ENCODE results near the gene ATE1.

ATE1 gene

GRCh38 chr10:121800146-121800545 lies 127.7 kb downstream of the ATE1 start:
- no CpG with 5 or more reads among the region's 3 CpGs for WGBS (ENCODE audit: insufficient coverage, insufficient read length)
- no peaks in the 10 kb centered on the region for H3K9me3 ChIP-seq (ENCODE audit: control insufficient read depth, insufficient read depth, low read length)
- DNase-seq (ENCODE audit: low read depth, low spot score), result no peak
- H3K27me3 ChIP-seq (ENCODE audit: control insufficient read depth, insufficient read depth, low read length), result no peaks in the 10 kb centered on the region
- no peaks in the 10 kb centered on the region for H3K36me3 ChIP-seq (ENCODE audit: control insufficient read depth, insufficient read depth, low read length)
- H3K4me3 ChIP-seq (ENCODE audit: low read length), result no peak overlapping the region
- no peak overlapping the region for H3K27ac ChIP-seq (ENCODE audit: low read length)
- no peaks in the 10 kb centered on the region for H3K4me1 ChIP-seq (ENCODE audit: control insufficient read depth, insufficient read depth, low read length)

GRCh38 chr10:121797490-121797889 lies 130.3 kb downstream of the ATE1 start:
- H3K4me1 ChIP-seq (ENCODE audit: control insufficient read depth, insufficient read depth, low read length), result no peaks in the 10 kb centered on the region
- no CpG with 5 or more reads among the region's 8 CpGs for WGBS (ENCODE audit: insufficient coverage, insufficient read length)
- no peaks in the 10 kb centered on the region for H3K27me3 ChIP-seq (ENCODE audit: control insufficient read depth, insufficient read depth, low read length)
- no peaks in the 10 kb centered on the region for H3K9me3 ChIP-seq (ENCODE audit: control insufficient read depth, insufficient read depth, low read length)
- no peaks in the 10 kb centered on the region for H3K36me3 ChIP-seq (ENCODE audit: control insufficient read depth, insufficient read depth, low read length)
- H3K27ac ChIP-seq (ENCODE audit: low read length), result no peak overlapping the region
- H3K4me3 ChIP-seq (ENCODE audit: low read length), result no peak overlapping the region
- DNase-seq (ENCODE audit: low read depth, low spot score), result no peak

- no CpG with 5 or more reads among the region's 3 CpGs for WGBS (ENCODE audit: insufficient coverage, insufficient read length)
- Histone ChIP-seq H3K27me3 (ENCODE audit: control insufficient read depth, insufficient read depth, low read length) (no peaks in the 10 kb centered on the region), H3K4me3 (ENCODE audit: low read length) (no peak overlapping the region), H3K27ac (ENCODE audit: low read length) (no peak overlapping the region), H3K4me1 (ENCODE audit: control insufficient read depth, insufficient read depth, low read length) (no peaks in the 10 kb centered on the region), H3K36me3 (ENCODE audit: control insufficient read depth, insufficient read depth, low read length) (no peaks in the 10 kb centered on the region), H3K9me3 (ENCODE audit: control insufficient read depth, insufficient read depth, low read length) (no peaks in the 10 kb centered on the region)
- DNase-seq (ENCODE audit: low read depth, low spot score), result no peak
Observed at GRCh38 chr10:121796342-121796741, 131.5 kb downstream of the ATE1 start.

GRCh38 chr10:121792198-121792597 lies 135.6 kb downstream of the ATE1 start:
- no peak for DNase-seq (ENCODE audit: low read depth, low spot score)
- H3K9me3 ChIP-seq (ENCODE audit: control insufficient read depth, insufficient read depth, low read length), result no peaks in the 10 kb centered on the region
- H3K27me3 ChIP-seq (ENCODE audit: control insufficient read depth, insufficient read depth, low read length), result no peaks in the 10 kb centered on the region
- no peaks in the 10 kb centered on the region for H3K36me3 ChIP-seq (ENCODE audit: control insufficient read depth, insufficient read depth, low read length)
- H3K4me3 ChIP-seq (ENCODE audit: low read length), result no peak overlapping the region
- WGBS (ENCODE audit: insufficient coverage, insufficient read length), result no CpG with 5 or more reads among the region's 3 CpGs
- no peaks in the 10 kb centered on the region for H3K4me1 ChIP-seq (ENCODE audit: control insufficient read depth, insufficient read depth, low read length)
- no peak overlapping the region for H3K27ac ChIP-seq (ENCODE audit: low read length)

- no peaks in the 10 kb centered on the region for H3K36me3 ChIP-seq (ENCODE audit: control insufficient read depth, insufficient read depth, low read length)
- no peak for DNase-seq (ENCODE audit: low read depth, low spot score)
- WGBS (ENCODE audit: insufficient coverage, insufficient read length), result no CpG with 5 or more reads among the region's 5 CpGs
- no peak overlapping the region for H3K4me3 ChIP-seq (ENCODE audit: low read length)
- H3K27ac ChIP-seq (ENCODE audit: low read length), result no peak overlapping the region
- no peaks in the 10 kb centered on the region for H3K27me3 ChIP-seq (ENCODE audit: control insufficient read depth, insufficient read depth, low read length)
- no peaks in the 10 kb centered on the region for H3K4me1 ChIP-seq (ENCODE audit: control insufficient read depth, insufficient read depth, low read length)
- H3K9me3 ChIP-seq (ENCODE audit: control insufficient read depth, insufficient read depth, low read length), result no peaks in the 10 kb centered on the region
Observed at GRCh38 chr10:121791761-121792160, 136.1 kb downstream of the ATE1 start.

- no peak for DNase-seq (ENCODE audit: low read depth, low spot score)
- no peaks in the 10 kb centered on the region for H3K9me3 ChIP-seq (ENCODE audit: control insufficient read depth, insufficient read depth, low read length)
- no peak overlapping the region for H3K4me3 ChIP-seq (ENCODE audit: low read length)
- no peaks in the 10 kb centered on the region for H3K4me1 ChIP-seq (ENCODE audit: control insufficient read depth, insufficient read depth, low read length)
- no CpG with 5 or more reads among the region's 3 CpGs for WGBS (ENCODE audit: insufficient coverage, insufficient read length)
- H3K36me3 ChIP-seq (ENCODE audit: control insufficient read depth, insufficient read depth, low read length), result no peaks in the 10 kb centered on the region
- no peaks in the 10 kb centered on the region for H3K27me3 ChIP-seq (ENCODE audit: control insufficient read depth, insufficient read depth, low read length)
- H3K27ac ChIP-seq (ENCODE audit: low read length), result no peak overlapping the region
Observed at GRCh38 chr10:121788717-121789116, 139.1 kb downstream of the ATE1 start.

- H3K36me3 ChIP-seq (ENCODE audit: control insufficient read depth, insufficient read depth, low read length), result no peaks in the 10 kb centered on the region
- no peak for DNase-seq (ENCODE audit: low read depth, low spot score)
- WGBS (ENCODE audit: insufficient coverage, insufficient read length), result no CpG with 5 or more reads among the region's 3 CpGs
- no peaks in the 10 kb centered on the region for H3K27me3 ChIP-seq (ENCODE audit: control insufficient read depth, insufficient read depth, low read length)
- H3K4me1 ChIP-seq (ENCODE audit: control insufficient read depth, insufficient read depth, low read length), result no peaks in the 10 kb centered on the region
- no peaks in the 10 kb centered on the region for H3K9me3 ChIP-seq (ENCODE audit: control insufficient read depth, insufficient read depth, low read length)
- H3K4me3 ChIP-seq (ENCODE audit: low read length), result no peak overlapping the region
- no peak overlapping the region for H3K27ac ChIP-seq (ENCODE audit: low read length)
Observed at GRCh38 chr10:121788115-121788514, 139.7 kb downstream of the ATE1 start.

- H3K27ac ChIP-seq (ENCODE audit: low read length), result no peak overlapping the region
- no peaks in the 10 kb centered on the region for H3K9me3 ChIP-seq (ENCODE audit: control insufficient read depth, insufficient read depth, low read length)
- H3K4me1 ChIP-seq (ENCODE audit: control insufficient read depth, insufficient read depth, low read length), result no peaks in the 10 kb centered on the region
- WGBS (ENCODE audit: insufficient coverage, insufficient read length), result no CpG with 5 or more reads among the region's 2 CpGs
- H3K27me3 ChIP-seq (ENCODE audit: control insufficient read depth, insufficient read depth, low read length), result no peaks in the 10 kb centered on the region
- no peak overlapping the region for H3K4me3 ChIP-seq (ENCODE audit: low read length)
- H3K36me3 ChIP-seq (ENCODE audit: control insufficient read depth, insufficient read depth, low read length), result no peaks in the 10 kb centered on the region
- no peak for DNase-seq (ENCODE audit: low read depth, low spot score)
Observed at GRCh38 chr10:121787169-121787568, 140.7 kb downstream of the ATE1 start.

- H3K27me3 ChIP-seq (ENCODE audit: control insufficient read depth, insufficient read depth, low read length), result no peaks in the 10 kb centered on the region
- no peaks in the 10 kb centered on the region for H3K36me3 ChIP-seq (ENCODE audit: control insufficient read depth, insufficient read depth, low read length)
- H3K4me3 ChIP-seq (ENCODE audit: low read length), result no peak overlapping the region
- no CpG with 5 or more reads among the region's 6 CpGs for WGBS (ENCODE audit: insufficient coverage, insufficient read length)
- DNase-seq (ENCODE audit: low read depth, low spot score), result no peak
- no peaks in the 10 kb centered on the region for H3K4me1 ChIP-seq (ENCODE audit: control insufficient read depth, insufficient read depth, low read length)
- no peak overlapping the region for H3K27ac ChIP-seq (ENCODE audit: low read length)
- H3K9me3 ChIP-seq (ENCODE audit: control insufficient read depth, insufficient read depth, low read length), result no peaks in the 10 kb centered on the region
Observed at GRCh38 chr10:121783782-121784372, 144.0 kb downstream of the ATE1 start.

GRCh38 chr10:121781101-121781500 lies 146.7 kb downstream of the ATE1 start:
- DNase-seq (ENCODE audit: low read depth, low spot score), result no peak
- Histone ChIP-seq H3K27ac (ENCODE audit: low read length) (no peak overlapping the region), H3K27me3 (ENCODE audit: control insufficient read depth, insufficient read depth, low read length) (no peaks in the 10 kb centered on the region), H3K4me1 (ENCODE audit: control insufficient read depth, insufficient read depth, low read length) (no peaks in the 10 kb centered on the region), H3K9me3 (ENCODE audit: control insufficient read depth, insufficient read depth, low read length) (no peaks in the 10 kb centered on the region), H3K36me3 (ENCODE audit: control insufficient read depth, insufficient read depth, low read length) (no peaks in the 10 kb centered on the region), H3K4me3 (ENCODE audit: low read length) (no peak overlapping the region)
- no CpG with 5 or more reads among the region's 4 CpGs for WGBS (ENCODE audit: insufficient coverage, insufficient read length)

- Histone ChIP-seq H3K4me3 (ENCODE audit: low read length) (no peak overlapping the region), H3K27ac (ENCODE audit: low read length) (no peak overlapping the region), H3K4me1 (ENCODE audit: control insufficient read depth, insufficient read depth, low read length) (no peaks in the 10 kb centered on the region; the same call in 1 of the 2 replicates), H3K9me3 (ENCODE audit: control insufficient read depth, insufficient read depth, low read length) (no peaks in the 10 kb centered on the region), H3K27me3 (ENCODE audit: control insufficient read depth, insufficient read depth, low read length) (no peaks in the 10 kb centered on the region), H3K36me3 (ENCODE audit: control insufficient read depth, insufficient read depth, low read length) (no peaks in the 10 kb centered on the region)
- no peak for DNase-seq (ENCODE audit: low read depth, low spot score)
- no CpG with 5 or more reads among the region's 2 CpGs for WGBS (ENCODE audit: insufficient coverage, insufficient read length)
Observed at GRCh38 chr10:121774813-121775212, 153.0 kb downstream of the ATE1 start.
